NCI-H1092 treated with DMSO at 0.1 percent for 48 hours (cell line): ENCODE measurements around the gene METTL24.
"Not testable (repeated sequence)": the region's sequence is repeated elsewhere in the genome, so short reads cannot be mapped to it uniquely, and the experiment has no call there.

Experiments used
- DNase-seq: peaks from one replicate; lab custom pipeline; 2025; lab: John Stamatoyannopoulos, UW

The METTL24 gene

GRCh38 chr6:110315207-110315868, 42.8 kb downstream of the METTL24 start:
- no peak for DNase-seq

GRCh38 chr6:110310861-110311446, 47.2 kb downstream of the METTL24 start:
- DNase-seq, result no peak

GRCh38 chr6:110309432-110309831, 48.7 kb downstream of the METTL24 start:
- not testable (repeated sequence) for DNase-seq

DNA sequence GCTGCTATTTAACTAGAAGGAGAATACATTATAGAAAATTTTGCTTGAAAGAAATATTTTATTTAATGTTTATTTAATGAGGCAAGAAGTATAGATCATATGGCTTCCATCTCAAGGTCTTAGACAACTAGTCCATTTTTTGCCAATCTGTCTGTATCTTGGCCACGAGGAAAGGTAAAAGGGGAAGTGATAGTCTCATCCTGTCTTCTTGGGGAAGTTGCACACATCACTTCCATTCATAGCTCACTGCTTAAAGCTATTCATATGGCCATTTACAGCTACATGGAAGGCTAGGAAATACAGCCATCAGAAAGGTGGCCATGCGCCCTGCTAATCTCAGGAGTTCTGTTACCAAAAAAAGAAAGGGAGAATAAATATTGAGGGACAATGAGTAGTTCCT, 50.8 kb downstream of the METTL24 start:
- DNase-seq, result no peak

DNA sequence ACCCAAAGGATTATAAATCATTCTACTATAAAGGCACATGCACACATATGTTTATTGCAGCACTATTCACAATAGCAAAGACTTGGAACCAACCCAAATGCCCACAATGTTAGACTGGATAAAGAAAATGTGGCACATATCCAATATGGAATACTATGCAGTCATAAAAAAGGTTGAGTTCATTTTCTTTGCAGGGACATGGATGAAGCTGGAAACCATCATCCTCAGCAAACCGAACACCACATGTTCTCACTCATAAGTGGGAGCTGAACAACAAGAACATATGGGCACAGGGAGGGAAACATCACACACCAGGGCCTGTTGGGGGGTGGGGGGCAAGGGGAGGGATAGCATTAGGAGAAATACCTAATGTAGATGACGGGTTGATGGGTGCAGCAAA, 52.3 kb downstream of the METTL24 start:
- DNase-seq, result not testable (repeated sequence)

DNA sequence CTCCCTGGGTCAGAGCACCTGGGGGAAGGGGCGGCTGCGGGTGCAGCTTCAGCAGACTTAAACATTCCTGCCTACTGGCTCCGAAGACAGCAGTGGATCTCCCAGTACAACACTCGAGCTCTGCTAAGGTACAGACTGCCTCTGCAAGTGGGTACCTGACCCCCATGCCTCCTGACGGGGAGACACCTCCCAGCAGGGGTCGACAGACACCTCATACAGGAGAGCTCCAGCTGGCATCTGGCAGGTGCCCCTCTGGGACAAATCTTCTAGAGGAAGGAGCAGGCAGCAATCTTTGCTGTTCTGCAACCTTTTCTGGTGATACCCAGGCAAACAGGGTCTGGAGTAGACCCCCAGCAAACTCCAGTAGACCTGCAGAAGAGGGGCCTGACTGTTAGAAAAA, 54.5 kb downstream of the METTL24 start:
- DNase-seq, result not testable (repeated sequence)

DNA sequence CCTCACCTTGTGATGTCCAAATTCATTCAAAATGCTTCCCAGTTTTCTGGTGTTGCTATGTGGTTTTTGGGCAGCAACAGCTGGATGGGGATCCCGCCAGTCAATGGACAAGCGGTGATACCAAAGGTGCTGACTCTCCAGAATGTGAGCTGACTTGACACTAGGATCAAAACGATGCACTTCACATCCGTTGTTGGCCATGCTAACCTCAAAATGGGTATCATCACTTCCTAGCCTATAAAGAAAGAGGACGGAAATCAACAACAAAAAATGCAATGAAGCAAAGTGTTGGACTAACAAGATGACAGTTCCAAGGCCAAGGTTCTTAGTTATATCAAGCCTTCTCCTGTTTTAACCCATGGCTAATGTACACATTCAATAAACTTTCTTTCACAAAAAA, 59.2 kb downstream of the METTL24 start:
- no peak for DNase-seq

- DNase-seq, result no peak
Measured at GRCh38 chr6:110298411-110298810, 59.7 kb downstream of the METTL24 start.

DNA sequence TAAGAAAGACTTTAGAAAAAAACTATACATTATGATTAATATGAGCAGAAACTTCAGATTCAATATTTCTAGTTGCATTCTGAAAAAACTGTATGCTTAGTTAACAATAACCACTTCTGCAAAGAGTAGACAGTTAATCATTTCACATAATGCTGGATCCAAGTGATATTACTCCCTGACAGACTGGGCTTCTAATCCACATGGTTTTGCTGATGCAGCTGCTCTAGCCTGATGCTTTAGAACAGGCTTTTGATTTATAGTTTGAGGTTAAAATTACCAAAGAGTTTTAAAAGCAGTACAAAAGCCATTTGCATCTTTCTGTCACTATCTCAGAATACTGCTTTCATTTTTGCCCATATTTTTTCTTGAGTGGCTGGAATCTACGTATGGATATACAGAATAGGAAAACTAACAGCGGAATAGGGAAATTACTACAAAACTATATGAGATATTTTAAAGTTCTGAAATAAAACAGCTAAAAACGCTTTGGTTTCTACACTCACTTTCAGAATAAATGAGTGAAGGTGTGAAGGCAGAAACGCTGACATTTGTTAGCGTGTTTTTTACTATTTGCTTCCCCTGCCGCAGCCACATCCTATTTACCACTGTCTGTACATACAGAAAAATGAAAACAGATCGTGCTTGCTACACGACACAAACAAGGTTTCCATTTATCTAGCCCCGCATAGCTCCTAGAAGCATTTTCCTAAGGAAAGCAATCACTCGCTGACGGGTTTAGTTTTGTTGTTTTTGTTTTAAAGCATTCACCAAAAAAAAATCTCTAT, 61.7 kb downstream of the METTL24 start:
- no peak for DNase-seq

DNA sequence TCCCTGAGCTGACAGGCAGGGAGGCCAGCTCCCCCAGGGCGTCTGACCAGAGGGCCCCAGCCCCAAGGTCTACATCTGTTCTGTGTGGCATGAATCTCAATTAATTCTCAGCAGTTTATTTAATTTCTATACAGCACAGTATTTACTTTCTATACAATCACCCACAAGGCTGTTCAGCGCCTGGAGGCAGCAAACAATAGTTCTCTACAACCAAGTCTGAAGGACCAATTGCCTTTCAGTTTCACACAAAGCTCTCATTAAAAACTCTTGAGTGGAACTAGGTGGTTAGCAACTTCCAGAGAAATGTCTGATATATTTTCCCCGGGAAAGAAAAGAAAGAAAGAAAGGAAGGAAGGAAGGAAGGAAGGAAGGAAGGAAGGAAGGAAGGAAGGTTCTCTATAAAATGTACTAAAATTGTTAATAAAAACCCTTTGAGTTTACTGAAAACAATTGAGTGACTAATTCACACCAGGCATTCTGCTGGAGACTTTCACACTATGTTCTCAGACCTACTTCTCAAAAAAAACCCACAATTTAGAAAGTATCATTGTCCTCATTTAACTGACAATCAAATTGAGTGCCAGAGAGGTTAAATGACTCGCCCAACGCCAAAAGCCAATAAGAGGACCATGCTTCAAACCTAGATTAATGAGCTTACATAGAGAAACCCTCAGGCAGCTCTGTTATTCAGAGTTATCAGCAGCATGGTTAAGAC, 62.5 kb downstream of the METTL24 start:
- DNase-seq, result no peak

DNA sequence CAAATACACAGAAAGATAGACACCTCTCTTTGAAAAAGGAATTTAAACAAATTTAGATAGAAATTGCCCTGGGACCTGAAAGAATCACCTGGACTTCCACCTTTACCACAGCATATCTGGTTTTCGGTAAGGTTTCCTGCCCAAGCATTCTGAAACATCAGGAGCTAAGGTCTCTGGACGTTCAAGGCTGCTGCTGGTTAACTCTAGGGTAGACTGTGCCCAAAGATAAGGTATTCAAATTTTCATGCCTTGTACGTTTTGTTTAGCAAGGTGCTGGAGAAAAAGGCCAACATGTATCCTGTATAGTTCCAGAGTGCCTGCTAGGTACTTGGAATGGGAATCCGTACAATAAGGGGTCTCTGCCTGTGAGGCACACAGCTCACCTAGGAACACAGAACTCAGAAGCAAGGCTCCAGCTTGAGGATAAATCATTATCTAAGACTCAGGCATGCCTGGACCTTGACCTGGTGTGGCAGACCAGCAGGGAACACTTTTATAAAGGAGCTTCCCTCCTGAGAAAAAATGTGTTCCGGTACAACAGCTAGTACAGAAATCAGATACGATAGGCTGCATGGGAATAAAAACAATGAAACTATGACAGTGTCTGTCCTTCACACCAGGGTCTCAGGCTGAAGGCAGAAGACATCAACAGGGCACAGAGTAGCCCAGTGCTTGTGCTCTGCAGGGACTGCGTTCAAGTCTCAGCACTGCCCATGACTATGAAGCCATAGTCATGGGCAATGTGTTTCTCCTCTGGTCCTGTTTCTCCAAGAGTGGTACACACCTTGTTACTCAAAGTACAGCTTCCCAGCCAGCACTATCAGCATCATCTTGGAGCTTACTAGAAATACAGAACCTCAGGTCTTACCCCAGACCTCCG, 70.4 kb downstream of the METTL24 start:
- DNase-seq, result no peak

DNA sequence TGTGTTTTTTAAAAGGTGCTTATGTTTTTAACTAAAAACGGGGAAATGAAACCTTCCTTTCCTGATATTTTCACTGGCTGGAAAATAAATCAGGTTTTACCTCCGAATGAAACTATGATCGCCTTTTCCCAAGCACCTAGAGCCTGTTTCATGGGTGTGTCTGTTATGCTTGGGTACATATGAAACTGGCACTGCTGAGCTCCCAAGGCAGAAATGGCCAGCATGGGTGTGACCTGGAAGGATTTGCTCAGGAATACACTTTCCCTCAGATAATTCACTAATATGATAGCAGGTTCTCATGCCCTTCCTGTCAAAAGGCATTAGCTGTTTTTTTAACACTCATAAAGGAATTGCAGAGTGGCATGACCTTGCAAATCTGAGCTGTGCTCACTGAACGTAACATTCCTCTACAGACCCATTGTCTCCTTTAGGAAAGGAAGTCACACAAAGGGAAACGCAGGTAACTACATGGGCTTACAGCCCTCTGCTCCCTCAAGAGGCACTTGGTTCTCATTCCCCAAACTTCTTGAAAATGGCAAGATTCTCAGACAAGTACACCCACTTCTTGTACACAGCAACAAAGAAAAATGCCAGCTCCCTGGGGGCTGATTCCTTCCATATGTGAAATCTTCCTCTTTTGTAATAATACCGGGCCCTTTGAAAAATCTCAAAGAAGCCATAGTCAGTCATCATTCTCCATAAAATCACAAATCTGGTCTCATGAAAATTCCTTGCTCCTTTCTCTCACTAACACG, 72.7 kb downstream of the METTL24 start:
- no peak for DNase-seq

DNA sequence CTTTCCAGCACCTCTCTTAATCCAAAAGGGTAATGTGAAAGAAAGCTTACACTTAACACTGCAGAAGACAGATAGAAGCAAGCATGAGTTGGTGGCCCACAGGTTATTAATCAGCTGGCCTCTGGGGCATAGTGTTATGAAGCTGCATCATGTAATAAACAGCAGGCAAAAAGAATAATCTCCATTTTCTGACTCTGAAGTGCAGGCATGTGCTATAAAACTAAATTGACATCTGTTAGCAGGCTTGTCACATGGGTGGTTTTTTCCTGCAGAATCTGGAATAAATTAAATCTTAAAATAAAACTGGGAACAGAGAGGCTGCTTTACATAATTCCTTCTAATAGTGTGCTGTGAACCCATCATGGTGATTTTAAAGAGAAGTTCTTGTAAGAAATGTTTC, 73.3 kb downstream of the METTL24 start:
- no peak for DNase-seq

DNA sequence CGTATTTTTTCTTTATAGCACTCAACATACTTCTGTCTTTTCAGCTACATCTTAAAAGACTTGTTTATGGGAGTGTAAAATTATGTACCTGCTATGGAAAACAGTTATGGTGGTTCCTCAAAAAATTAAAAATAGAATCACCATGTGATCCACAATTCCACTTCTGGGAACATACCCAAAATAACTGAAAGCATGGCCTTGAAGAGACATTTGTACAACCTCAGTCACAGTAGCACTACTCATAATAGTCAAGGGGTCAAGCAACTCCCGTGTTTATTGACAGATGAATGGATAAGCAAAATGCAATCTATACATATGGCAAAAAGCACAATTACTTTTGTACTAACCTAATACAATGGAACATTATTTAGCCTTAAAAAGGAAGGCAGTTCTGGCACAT, 74.5 kb downstream of the METTL24 start:
- DNase-seq, result no peak

- DNase-seq, result no peak
Measured at GRCh38 chr6:110282412-110282811, 75.7 kb downstream of the METTL24 start.

DNA sequence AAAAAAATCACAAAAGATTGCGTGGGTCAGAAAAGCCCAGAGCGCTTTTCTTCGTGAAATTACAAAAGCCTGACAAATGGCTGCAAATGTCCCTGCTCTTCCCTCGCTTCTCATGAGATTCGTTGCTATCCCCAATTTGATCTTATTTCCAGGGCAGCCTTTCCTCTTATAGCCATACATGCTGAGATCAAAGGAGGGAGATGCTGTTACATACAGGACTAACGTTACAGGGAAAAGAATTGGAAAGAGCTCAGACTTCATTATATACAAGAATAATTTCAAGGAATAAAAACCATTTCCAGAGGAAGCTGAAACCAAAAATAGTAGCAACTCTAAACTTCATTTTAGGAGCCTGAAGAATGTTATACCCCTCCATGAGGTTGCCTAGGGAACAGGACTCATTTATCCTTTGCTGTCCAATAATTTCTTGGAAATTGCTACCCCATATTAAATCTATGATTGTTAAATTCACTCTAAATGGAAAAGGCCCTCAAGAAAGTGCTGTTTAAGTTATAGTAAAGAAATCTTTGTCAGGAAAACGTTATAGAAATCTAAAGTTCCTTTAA, 81.0 kb downstream of the METTL24 start:
- no peak for DNase-seq

GRCh38 chr6:110272781-110273180, 85.4 kb downstream of the METTL24 start:
- DNase-seq, result not testable (repeated sequence)

DNA sequence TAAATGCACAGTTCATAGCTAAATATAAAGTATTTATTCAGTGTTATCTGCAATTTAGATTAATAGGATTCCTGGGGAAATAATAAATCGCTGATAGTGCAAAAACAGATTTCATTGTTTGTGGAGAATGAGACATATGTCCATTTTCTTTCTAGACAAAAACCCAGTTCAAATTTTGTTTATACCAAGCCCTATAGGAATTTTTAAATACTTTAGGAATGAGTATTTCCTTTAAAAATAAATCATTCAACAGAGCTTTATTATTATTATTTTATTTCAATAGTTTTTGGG, 86.5 kb downstream of the METTL24 start:
- DNase-seq, result no peak

- no peak for DNase-seq
Measured at GRCh38 chr6:110270165-110270564, 88.0 kb downstream of the METTL24 start.

GRCh38 chr6:110269623-110270022, 88.5 kb downstream of the METTL24 start:
- no peak for DNase-seq

GRCh38 chr6:110266996-110267395, 91.2 kb downstream of the METTL24 start:
- DNase-seq, result no peak
